ENCODE results near the gene CDC42. TPM values are rescaled to one million over a fixed set of nuclear protein-coding genes. Genes with fewer than 3 reads are reported as not detected.

CDC42 gene
- total RNA-seq, 1 experiment from 2014 or later: 217 TPM

DNA sequence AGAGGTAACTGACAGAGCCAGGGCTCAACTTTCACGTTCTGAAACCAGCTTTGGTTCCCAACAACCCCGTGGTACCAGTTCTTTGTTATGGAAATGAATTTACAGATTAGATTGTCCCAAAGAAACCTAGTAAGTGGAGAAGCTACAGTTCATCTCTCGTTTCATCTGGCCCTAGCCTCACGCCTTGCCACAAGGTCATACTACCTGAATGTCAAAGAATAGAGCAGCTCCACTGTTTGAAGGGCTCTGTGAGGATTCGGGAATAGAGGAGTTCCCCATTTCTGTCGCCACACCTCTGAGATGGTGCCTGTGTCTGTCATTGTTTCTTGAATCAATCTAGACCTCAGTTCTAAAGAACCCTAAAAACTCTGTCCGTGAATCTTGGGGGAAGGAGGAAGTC lies 15.0 kb upstream of the CDC42 start:
- H4K20me1 ChIP-seq (ENCODE audit: insufficient read depth): no peaks in the 10 kb centered on the region
- DNase-seq (ENCODE audit: low read depth, low spot score): no peak
- no peak overlapping the region for H3K4me2 ChIP-seq (ENCODE audit: low read length)
- ChIA-PET RAD21 (ENCODE audit: low non-redundant PET in 1 of 2, low total read pairs in 2 of 2, uncharacterized antibody in 2 of 2, unreplicated experiment in 2 of 2) (no interaction called here), CTCF (interaction anchor here (1.8 kb wide), 1 partner anchor 68 kb away, joined by 4 read pairs; no protein-coding TSS in a partner anchor), POLR2A (no interaction called here)
- no peaks in the 10 kb centered on the region for H3K9me2 ChIP-seq (ENCODE audit: insufficient read depth)
- H3K4me3 ChIP-seq (replicated peaks in 1 of 2; ENCODE audit: low read depth in 1 of 2, low read length in 2 of 2): no peak overlapping the region
- no peaks in the 10 kb centered on the region for H3K9me3 ChIP-seq (ENCODE audit: control insufficient read depth in 1 of 2, insufficient read depth in 1 of 2, low read depth in 1 of 2, low read length in 2 of 2)
- H3K27ac ChIP-seq (ENCODE audit: low read depth, low read length): no peak overlapping the region
- ATAC-seq: no peak
- no peak overlapping the region for H3K9ac ChIP-seq (ENCODE audit: low read length)
- H3K27me3 ChIP-seq (ENCODE audit: insufficient read depth, low read length): no peaks in the 10 kb centered on the region
- H3K79me2 ChIP-seq (ENCODE audit: insufficient read depth, low read length): no peaks in the 10 kb centered on the region
- intact Hi-C loops (cut with micrococcal nuclease): no loop called here
- H3K36me3 ChIP-seq (ENCODE audit: control insufficient read depth in 1 of 2, insufficient read depth in 2 of 2, low read length in 2 of 2): no peaks in the 10 kb centered on the region
- no peak overlapping the region for H2AFZ ChIP-seq (ENCODE audit: low read depth, low read length, poor library complexity, severe bottlenecking)
- peaks cover 7 to 23% of the 10 kb centered on the region in 2 experiments; a peak in 3 of 4 replicates for H3K4me1 ChIP-seq (ENCODE audit: control insufficient read depth in 1 of 2, insufficient read depth in 2 of 2, low read length in 2 of 2)
- BruUV-seq (replicated peaks): no TSS peak
- TF ChIP-seq ATF3 (IDR thresholded peaks at IDR 0.05) (no peak), JUND (IDR thresholded peaks at IDR 0.05) (no peak), SRF (IDR thresholded peaks at IDR 0.05; ENCODE audit: low read depth) (no peak), SP1 (IDR thresholded peaks at IDR 0.05; ENCODE audit: low read depth) (no peak), FOSL1 (IDR thresholded peaks at IDR 0.05; ENCODE audit: low read depth) (no peak), SIN3A (IDR thresholded peaks at IDR 0.05; ENCODE audit: low read depth) (no peak), EGR1 (IDR thresholded peaks at IDR 0.05; ENCODE audit: low read depth) (no peak), ZBTB33 (IDR thresholded peaks at IDR 0.05; ENCODE audit: extremely low read depth, insufficient replicate concordance, low read length) (no peak), CBX3 (IDR thresholded peaks at IDR 0.05; ENCODE audit: low read depth) (no peak)
- TF ChIP-seq, protein P1, sequence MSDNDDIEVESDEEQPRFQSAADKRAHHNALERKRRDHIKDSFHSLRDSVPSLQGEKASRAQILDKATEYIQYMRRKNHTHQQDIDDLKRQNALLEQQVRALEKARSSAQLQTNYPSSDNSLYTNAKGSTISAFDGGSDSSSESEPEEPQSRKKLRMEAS (IDR thresholded peaks at IDR 0.05): no peak
